Upper lobe of right lung (tissue), 1 donor: ENCODE data around the gene ZNF747. TPM values are rescaled to one million over a fixed set of nuclear protein-coding genes. Genes with fewer than 3 reads are reported as not detected.

Experiments used
- ATAC-seq: fragments of 200-7000 bp; cut with Tn5 transposase; one replicate; pipeline ENCODE4 v1.9.1; 2020; ENCODE audit warnings: mild to moderate bottlenecking, moderate library complexity
- DNase-seq: peaks from one replicate; pipeline ENCODE4 v3.0.0-alpha.2; 2020
- H3K27ac ChIP-seq: fragments of 200-600 bp; one replicate; pipeline ENCODE4 v1.8.0; 2022
- H3K27me3 ChIP-seq: fragments of 200-600 bp; one replicate; pipeline ENCODE4 v1.8.0; 2022; ENCODE audit warnings: mild to moderate bottlenecking
- H3K36me3 ChIP-seq: fragments of 200-600 bp; one replicate; pipeline ENCODE4 v1.8.0; 2022
- H3K4me1 ChIP-seq: fragments of 200-600 bp; one replicate; pipeline ENCODE4 v1.8.0; 2022
- H3K4me3 ChIP-seq: fragments of 200-600 bp; one replicate; pipeline ENCODE4 v1.8.0; 2022; ENCODE audit warnings: mild to moderate bottlenecking
- H3K9me3 ChIP-seq: fragments of 200-600 bp; one replicate; pipeline ENCODE4 v1.8.0; 2022
- CTCF ChIP-seq: fragments of 200-600 bp; IDR thresholded peaks from one replicate; pipeline ENCODE4 v1.8.0; 2022; ENCODE audit warnings: antibody characterized with exemption
- intact Hi-C: fragments of 100-400 bp; cut with DNase I; formaldehyde crosslinking; loops from one replicate; pipeline ENCODE4 v1.11.0; 2022
- total RNA-seq: library from RNA; stranded (reverse); fragmentation: NEBNext Ultra II Directional; extraction: Animal tissue kit (Norgen Biotek cat#: 25700); gene quantifications from one replicate; pipeline ENCODE4 v1.2.1, GENCODE V29; 2021
- donor health status: DM: no; HTN: yes; CAD: no; lungs with severe emphysema.

Gene ZNF747
- total RNA-seq, 1 donor from 2014 or later, result 11.5 TPM

- Histone ChIP-seq H3K27me3 (no peaks in the 10 kb centered on the region), H3K36me3 (peaks cover 11% of the 10 kb centered on the region), H3K4me3 (peak overlapping the region; percentile 88), H3K27ac (peak overlapping the region; percentile 99), H3K4me1 (peaks cover 22% of the 10 kb centered on the region), H3K9me3 (no peaks in the 10 kb centered on the region)
- peak; percentile 95 for ATAC-seq
- TF ChIP-seq CTCF, result peak; percentile 35
- DNase-seq, result peak; percentile 99
- intact Hi-C loops, result no loop called here
Observed at GRCh38 chr16:30526823-30527634, 7.6 kb downstream of the ZNF747 start.

DNA sequence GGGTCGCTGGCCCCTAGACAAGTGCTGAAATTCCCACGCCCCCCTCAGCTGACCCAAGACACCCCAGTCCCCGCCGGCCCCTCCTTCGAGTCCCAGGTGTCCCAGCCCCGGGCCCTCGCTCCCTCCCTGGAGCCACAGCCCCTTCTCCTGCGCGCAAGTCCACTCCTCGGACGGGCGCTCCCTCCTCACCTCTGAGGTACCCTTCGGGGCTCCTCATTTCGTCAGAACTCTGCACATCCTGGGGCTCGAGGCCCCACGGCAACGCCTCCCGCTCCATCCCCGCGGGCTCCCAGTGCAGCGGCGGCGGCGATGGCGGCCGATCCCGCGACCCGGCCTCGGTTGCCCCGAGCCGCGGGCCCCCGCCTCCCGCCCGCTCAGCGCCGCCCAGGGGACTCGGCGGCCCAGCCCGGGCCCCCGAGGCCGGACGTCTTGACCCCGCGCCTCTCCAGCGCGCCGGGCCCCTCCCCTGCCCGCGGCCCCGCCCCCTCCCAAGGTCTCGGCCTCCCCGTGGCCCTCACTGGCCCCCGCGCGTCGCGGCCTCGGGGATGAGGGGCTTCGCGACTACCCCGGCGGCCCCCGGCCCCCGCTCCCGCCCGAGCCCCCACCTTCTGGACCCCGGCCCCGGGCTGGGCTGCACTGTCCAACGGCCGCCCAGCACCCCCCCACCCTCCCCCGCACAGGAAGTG lies 8.4 kb downstream of the ZNF747 start, which contains the start of gene ZNF768:
ZNF768 (minus strand) TSS at position 430 of the 686 bp plus-strand sequence; CDS start at position 277, 153 bp downstream.
- no peaks in the 10 kb centered on the region for H3K9me3 ChIP-seq
- peaks cover 6% of the 10 kb centered on the region for H3K36me3 ChIP-seq
- no peak for TF ChIP-seq CTCF
- H3K27me3 ChIP-seq, result no peaks in the 10 kb centered on the region
- intact Hi-C loops, result no loop called here
- ATAC-seq (peak; percentile 55), DNase-seq (peak; percentile 79)
- peaks cover 22% of the 10 kb centered on the region for H3K4me1 ChIP-seq
- peak within 1 kb of the TSS; percentile 88 for H3K4me3 ChIP-seq
- peak within 1 kb of the TSS; percentile 99 for H3K27ac ChIP-seq

DNA sequence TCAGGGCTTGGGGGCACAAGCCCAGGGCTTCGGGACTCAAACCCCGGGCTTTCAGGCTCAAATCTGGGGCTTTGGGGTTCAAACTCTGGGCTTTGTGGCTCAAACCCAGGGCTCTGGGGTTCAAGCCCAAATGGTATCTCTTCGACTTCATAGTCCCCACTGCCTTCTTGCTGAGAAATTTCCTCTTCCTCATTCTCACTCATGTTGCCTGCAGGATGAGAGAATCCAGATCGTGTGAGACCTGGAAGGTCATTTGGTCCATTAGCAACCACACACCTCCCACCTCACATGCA lies 8.9 kb downstream of the ZNF747 start:
- DNase-seq, result no peak
- peaks cover 1% of the 10 kb centered on the region for H3K36me3 ChIP-seq
- ATAC-seq, result no peak
- intact Hi-C loops, result no loop called here
- H3K4me3 ChIP-seq, result peak overlapping the region; percentile 88
- H3K27me3 ChIP-seq, result no peaks in the 10 kb centered on the region
- peaks cover 20% of the 10 kb centered on the region for H3K4me1 ChIP-seq
- peak overlapping the region; percentile 99 for H3K27ac ChIP-seq
- H3K9me3 ChIP-seq, result no peaks in the 10 kb centered on the region
- TF ChIP-seq CTCF, result no peak

DNA sequence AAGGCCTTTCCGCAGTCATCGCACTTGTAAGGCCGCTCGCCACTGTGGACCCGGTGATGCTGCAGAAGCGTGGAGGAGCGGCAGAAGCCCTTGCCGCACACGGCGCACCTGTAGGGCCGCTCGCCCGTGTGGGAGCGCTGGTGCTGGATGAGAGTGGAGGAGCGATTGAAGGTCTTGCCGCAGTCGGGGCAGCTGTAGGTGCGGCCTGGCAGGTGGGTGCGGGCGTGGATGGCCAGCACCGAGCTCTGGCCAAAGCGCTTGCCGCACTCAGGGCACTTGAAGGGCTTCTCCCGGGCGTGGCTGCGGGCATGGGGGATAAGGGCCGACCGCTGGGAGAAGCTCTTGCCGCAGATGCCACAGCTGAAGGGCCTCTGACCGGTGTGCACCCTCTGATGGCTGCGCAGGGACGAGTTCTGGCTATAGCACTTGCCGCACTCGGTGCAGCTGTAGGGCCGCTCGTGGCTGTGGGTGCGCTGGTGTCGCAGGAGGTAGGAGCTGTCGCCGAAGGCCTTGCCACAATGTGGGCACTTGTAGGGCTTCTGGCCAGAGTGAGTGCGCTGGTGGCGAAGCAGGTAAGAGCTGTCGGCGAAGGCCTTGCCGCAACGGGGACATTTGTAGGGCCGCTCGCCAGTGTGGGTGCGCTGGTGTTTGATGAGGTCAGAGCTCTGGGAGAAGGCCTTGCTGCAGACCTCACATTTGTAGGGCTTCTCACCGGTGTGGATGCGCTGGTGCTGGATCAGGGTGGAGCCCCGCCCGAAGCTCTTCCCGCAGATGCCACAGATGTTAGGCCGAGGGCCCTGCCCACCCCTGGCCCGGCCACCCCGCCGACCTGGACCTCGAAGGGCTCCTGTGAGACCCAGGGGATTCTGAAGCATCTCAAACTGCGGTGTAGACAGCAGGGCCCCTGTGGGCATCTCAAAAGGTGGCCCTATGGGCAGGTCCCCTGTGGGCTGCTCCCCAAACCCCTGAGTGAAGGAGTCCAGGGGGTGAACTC lies 9.8 kb downstream of the ZNF747 start:
- peak; percentile 62 for DNase-seq

More for the DNA sequence above, 9.8 kb downstream of the ZNF747 start:
- no peak for ATAC-seq
- Histone ChIP-seq H3K9me3 (no peaks in the 10 kb centered on the region), H3K27ac (no peak overlapping the region), H3K4me1 (peaks cover 14% of the 10 kb centered on the region), H3K4me3 (no peak overlapping the region), H3K27me3 (no peaks in the 10 kb centered on the region), H3K36me3 (no peaks in the 10 kb centered on the region)
- intact Hi-C loops, result no loop called here
- TF ChIP-seq CTCF, result no peak
